Endothelial cell (in vitro differentiated cells): ENCODE results near the gene LIPA. TPM values are rescaled to one million over a fixed set of nuclear protein-coding genes. Genes with fewer than 3 reads are reported as not detected.

Source experiments
- DNase-seq: peaks from one replicate; pipeline ENCODE4 v3.0.0; 2021; ENCODE audit warnings: low spot score
- H3K27ac Mint-ChIP-seq: one replicate; pipeline ENCODE4 v1.8.0; 2021; ENCODE audit warnings: mixed read lengths, inconsistent platforms; ENCODE audit not compliant: unreplicated experiment
- H3K27me3 Mint-ChIP-seq: one replicate; pipeline ENCODE4 v1.8.0; 2021; ENCODE audit warnings: mild to moderate bottlenecking, moderate library complexity, mixed read lengths, inconsistent platforms; ENCODE audit not compliant: unreplicated experiment
- H3K36me3 Mint-ChIP-seq: one replicate; pipeline ENCODE4 v1.8.0; 2021; ENCODE audit warnings: mild to moderate bottlenecking, low read depth, mixed read lengths, inconsistent platforms; ENCODE audit not compliant: unreplicated experiment
- H3K4me1 Mint-ChIP-seq: one replicate; pipeline ENCODE4 v1.8.0; 2021; ENCODE audit warnings: mild to moderate bottlenecking, mixed read lengths, inconsistent platforms; ENCODE audit not compliant: unreplicated experiment
- H3K4me3 Mint-ChIP-seq: one replicate; pipeline ENCODE4 v1.8.0; 2021; ENCODE audit warnings: mild to moderate bottlenecking, mixed read lengths, inconsistent platforms; ENCODE audit not compliant: unreplicated experiment
- H3K9me3 Mint-ChIP-seq: one replicate; pipeline ENCODE4 v1.8.0; 2021; ENCODE audit warnings: mixed read lengths, inconsistent platforms; ENCODE audit not compliant: unreplicated experiment
- total RNA-seq: library from RNA; stranded (reverse); fragmentation: NEBNext Ultra II Directional; extraction: Animal tissue kit (Norgen Biotek cat#: 25700); gene quantifications from one replicate; pipeline ENCODE4 v1.2.1, GENCODE V29; 2021; ENCODE audit not compliant: unreplicated experiment
- TF ChIP-seq, protein P1 (sequence below): fragments of 200-600 bp; sonication (generic); IDR thresholded peaks from one replicate; pipeline ENCODE4 v1.5.0; 2021; ENCODE audit warnings: antibody characterized with exemption; ENCODE audit not compliant: unreplicated experiment

LIPA gene
- total RNA-seq, 1 donor from 2014 or later: 84.2 TPM

DNA sequence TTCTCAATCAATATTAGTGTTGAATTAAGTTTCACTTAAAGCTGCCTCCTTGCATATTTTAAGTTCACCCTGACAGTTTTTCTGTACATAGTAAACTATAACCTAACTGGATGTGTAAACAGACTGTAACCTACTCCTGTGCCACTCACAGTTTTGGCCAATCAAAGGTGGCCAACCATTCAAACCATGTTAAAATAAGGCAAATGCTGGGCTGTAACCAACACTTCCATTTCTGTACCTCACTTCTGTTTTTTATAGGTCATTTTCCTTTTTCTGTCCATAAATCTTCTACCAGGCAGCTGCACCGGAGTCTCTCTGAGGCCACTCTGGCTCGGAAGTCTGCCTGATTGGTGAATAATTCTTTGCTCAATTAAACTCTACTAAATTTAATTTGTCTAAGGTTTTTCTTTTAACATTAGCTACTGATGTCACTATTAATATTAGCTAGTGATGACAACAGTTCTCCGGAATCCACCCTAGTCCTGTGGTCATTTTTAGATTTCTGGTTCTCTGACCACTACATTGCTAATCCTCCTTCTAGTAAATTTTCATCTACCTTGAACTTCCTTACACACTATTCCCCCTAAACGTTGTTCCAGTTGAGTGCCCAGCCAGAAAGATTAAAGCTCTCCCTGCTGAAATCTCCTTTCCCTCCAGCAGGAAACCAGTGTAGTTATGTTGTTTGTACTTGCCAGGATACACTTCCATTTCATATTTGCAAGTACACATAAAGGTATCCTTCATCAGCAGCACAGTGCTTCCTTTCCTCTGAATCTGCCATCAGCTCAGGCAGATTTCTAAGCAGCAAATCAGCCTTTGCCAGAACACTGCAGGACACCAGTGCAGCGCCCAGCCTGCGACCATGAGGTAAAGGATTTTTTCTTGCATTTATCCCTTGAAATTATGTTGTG is 31.7 kb upstream of the LIPA start:
- DNase-seq: no peak
- Mint-ChIP-seq H3K4me1 (peaks cover 38% of the 10 kb centered on the region), H3K27ac (peak overlapping the region; percentile 62), H3K4me3 (no peak overlapping the region), H3K27me3 (no peaks in the 10 kb centered on the region), H3K9me3 (no peaks in the 10 kb centered on the region), H3K36me3 (peaks cover 6% of the 10 kb centered on the region)
- TF ChIP-seq, protein P1, sequence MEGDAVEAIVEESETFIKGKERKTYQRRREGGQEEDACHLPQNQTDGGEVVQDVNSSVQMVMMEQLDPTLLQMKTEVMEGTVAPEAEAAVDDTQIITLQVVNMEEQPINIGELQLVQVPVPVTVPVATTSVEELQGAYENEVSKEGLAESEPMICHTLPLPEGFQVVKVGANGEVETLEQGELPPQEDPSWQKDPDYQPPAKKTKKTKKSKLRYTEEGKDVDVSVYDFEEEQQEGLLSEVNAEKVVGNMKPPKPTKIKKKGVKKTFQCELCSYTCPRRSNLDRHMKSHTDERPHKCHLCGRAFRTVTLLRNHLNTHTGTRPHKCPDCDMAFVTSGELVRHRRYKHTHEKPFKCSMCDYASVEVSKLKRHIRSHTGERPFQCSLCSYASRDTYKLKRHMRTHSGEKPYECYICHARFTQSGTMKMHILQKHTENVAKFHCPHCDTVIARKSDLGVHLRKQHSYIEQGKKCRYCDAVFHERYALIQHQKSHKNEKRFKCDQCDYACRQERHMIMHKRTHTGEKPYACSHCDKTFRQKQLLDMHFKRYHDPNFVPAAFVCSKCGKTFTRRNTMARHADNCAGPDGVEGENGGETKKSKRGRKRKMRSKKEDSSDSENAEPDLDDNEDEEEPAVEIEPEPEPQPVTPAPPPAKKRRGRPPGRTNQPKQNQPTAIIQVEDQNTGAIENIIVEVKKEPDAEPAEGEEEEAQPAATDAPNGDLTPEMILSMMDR: no peak

DNA sequence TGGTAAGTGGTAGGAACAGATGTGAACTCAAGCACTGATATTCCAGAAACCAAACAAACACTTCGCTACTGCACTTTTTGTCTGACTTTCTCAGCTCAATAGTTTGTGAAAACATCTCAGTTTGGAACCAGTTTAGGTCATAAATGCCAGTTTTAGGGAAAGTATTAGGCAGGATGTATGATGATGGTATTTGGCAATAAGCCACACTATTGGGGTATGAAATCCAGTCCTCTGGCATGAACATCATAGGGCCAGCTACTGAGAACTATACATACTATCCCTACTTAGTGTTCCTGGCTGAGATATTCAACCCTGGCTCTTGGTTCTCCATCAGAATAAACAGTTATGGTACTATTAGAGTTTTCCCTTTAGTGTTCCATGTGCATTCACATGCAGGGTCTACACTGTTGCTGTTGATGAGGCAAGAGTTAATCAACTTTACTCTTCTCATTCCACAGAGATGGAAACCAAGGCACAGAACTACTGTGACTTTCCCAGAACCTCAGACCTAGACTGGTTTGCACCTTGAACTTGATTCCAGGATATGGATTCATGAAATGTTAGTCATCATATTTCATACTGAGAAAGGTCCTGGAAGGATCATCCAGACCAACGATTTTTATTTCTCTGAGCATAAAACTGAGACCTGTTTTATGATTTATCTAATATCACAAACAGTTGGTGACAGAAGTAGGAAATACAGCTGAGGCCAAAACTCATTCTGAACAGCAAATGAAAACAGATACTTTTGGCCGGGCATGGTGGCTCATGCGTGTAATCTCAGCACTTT is 30.2 kb upstream of the LIPA start:
- H3K27me3 Mint-ChIP-seq: no peaks in the 10 kb centered on the region
- H3K36me3 Mint-ChIP-seq: peaks cover 6% of the 10 kb centered on the region
- TF ChIP-seq, protein P1: no peak
- H3K4me1 Mint-ChIP-seq: peaks cover 53% of the 10 kb centered on the region
- no peak overlapping the region for H3K4me3 Mint-ChIP-seq
- H3K9me3 Mint-ChIP-seq: no peaks in the 10 kb centered on the region
- no peak for DNase-seq
- H3K27ac Mint-ChIP-seq: no peak overlapping the region

DNA sequence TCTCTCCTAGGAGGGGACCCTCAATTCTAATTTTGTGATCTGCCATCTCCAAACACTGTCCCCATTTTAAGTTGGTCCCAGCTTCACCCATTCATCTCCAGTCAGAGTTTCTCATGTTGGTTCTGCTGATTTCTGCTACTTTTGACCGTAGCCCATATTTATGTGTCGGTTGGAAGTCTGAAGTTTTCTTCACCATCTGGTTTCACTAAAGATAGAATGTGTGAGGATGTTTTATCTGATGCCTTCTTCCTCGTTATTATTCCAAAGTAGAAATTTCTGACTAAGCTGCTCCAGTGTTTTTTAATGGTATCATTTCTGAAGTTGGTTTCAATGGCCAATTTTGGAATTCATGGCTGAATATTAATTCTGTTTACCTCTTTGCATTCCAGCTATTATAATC is 28.9 kb upstream of the LIPA start:
- no peaks in the 10 kb centered on the region for H3K27me3 Mint-ChIP-seq
- H3K27ac Mint-ChIP-seq: no peak overlapping the region
- no peaks in the 10 kb centered on the region for H3K9me3 Mint-ChIP-seq
- H3K36me3 Mint-ChIP-seq: no peaks in the 10 kb centered on the region
- no peak overlapping the region for H3K4me3 Mint-ChIP-seq
- no peak for DNase-seq
- H3K4me1 Mint-ChIP-seq: peaks cover 43% of the 10 kb centered on the region
- TF ChIP-seq, protein P1: no peak

DNA sequence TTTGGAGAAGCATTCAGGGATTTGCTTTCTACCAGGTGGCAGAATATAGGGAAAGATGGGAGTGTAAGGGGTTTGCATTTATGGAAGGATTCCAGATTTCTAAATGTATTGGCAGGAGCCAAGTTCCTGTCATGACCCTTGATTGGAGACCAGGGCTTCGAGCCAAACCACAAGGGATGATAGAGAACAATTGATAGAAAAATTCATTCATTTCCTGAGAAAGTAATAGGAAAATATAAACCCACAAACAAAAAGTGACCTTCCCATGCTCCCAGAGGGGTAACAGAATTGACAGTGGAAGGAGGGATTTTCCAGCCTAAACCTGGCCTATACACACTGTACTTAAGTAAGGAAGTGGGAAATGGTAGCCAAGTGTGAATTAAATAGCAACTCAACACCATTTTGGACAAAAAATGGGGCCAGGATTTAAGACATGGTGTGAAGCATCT is 27.9 kb upstream of the LIPA start:
- H3K4me3 Mint-ChIP-seq: no peak overlapping the region
- peaks cover 35% of the 10 kb centered on the region for H3K4me1 Mint-ChIP-seq
- H3K27me3 Mint-ChIP-seq: no peaks in the 10 kb centered on the region
- DNase-seq: no peak
- H3K9me3 Mint-ChIP-seq: no peaks in the 10 kb centered on the region
- no peak overlapping the region for H3K27ac Mint-ChIP-seq
- H3K36me3 Mint-ChIP-seq: no peaks in the 10 kb centered on the region
- TF ChIP-seq, protein P1: no peak
